ENCODE data around the gene IL19. TPM values are rescaled to one million over a fixed set of nuclear protein-coding genes. Genes with fewer than 3 reads are reported as not detected.

The IL19 gene
- total and polyA plus RNA-seq, 9 of the 15 experiments (the other 6 are each of a cell fraction or from before 2014, with no cell fraction given): not detected

GRCh38 chr1:206738370-206739366, 31.9 kb upstream of the IL19 start (continued):
- TF ChIP-seq, protein P1, sequence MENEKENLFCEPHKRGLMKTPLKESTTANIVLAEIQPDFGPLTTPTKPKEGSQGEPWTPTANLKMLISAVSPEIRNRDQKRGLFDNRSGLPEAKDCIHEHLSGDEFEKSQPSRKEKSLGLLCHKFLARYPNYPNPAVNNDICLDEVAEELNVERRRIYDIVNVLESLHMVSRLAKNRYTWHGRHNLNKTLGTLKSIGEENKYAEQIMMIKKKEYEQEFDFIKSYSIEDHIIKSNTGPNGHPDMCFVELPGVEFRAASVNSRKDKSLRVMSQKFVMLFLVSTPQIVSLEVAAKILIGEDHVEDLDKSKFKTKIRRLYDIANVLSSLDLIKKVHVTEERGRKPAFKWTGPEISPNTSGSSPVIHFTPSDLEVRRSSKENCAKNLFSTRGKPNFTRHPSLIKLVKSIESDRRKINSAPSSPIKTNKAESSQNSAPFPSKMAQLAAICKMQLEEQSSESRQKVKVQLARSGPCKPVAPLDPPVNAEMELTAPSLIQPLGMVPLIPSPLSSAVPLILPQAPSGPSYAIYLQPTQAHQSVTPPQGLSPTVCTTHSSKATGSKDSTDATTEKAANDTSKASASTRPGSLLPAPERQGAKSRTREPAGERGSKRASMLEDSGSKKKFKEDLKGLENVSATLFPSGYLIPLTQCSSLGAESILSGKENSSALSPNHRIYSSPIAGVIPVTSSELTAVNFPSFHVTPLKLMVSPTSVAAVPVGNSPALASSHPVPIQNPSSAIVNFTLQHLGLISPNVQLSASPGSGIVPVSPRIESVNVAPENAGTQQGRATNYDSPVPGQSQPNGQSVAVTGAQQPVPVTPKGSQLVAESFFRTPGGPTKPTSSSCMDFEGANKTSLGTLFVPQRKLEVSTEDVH (IDR thresholded peaks at IDR 0.05; ENCODE audit: low read depth, partially characterized antibody): no peak
- TF ChIP-seq NUFIP1 (IDR thresholded peaks at IDR 0.05; ENCODE audit: partially characterized antibody) (no peak), ERF (CRISPR knock-in tag; IDR thresholded peaks at IDR 0.05) (no peak), CBFA2T3 (IDR thresholded peaks at IDR 0.05) (peak; percentile 20), C11orf30 (IDR thresholded peaks at IDR 0.05; ENCODE audit: low read depth) (peak; percentile 14; the same call in 1 of the 2 replicates), ATF6 (CRISPR knock-in tag; IDR thresholded peaks at IDR 0.05) (no peak), LCOR (CRISPR knock-in tag; IDR thresholded peaks at IDR 0.05) (no peak), ZNF584 (CRISPR knock-in tag; IDR thresholded peaks at IDR 0.05; ENCODE audit: low read depth) (no peak), KLF6 (CRISPR knock-in tag; IDR thresholded peaks at IDR 0.05; ENCODE audit: borderline replicate concordance) (no peak), PURB (CRISPR knock-in tag; IDR thresholded peaks at IDR 0.05; ENCODE audit: low read depth) (no peak), CHCHD3 (CRISPR knock-in tag; IDR thresholded peaks at IDR 0.05) (no peak), RBM14 (IDR thresholded peaks at IDR 0.05; ENCODE audit: borderline replicate concordance, insufficient read depth, low read depth, low read length) (no peak), GTF2F1 (IDR thresholded peaks at IDR 0.05; ENCODE audit: low read depth, low read length) (no peak), SNAPC5 (CRISPR knock-in tag; IDR thresholded peaks at IDR 0.05) (no peak), HDAC1 (IDR thresholded peaks at IDR 0.05) (no peak), COPS2 (conservative IDR thresholded peaks at IDR 0.05) (no peak)
- TF ChIP-seq, protein P2, sequence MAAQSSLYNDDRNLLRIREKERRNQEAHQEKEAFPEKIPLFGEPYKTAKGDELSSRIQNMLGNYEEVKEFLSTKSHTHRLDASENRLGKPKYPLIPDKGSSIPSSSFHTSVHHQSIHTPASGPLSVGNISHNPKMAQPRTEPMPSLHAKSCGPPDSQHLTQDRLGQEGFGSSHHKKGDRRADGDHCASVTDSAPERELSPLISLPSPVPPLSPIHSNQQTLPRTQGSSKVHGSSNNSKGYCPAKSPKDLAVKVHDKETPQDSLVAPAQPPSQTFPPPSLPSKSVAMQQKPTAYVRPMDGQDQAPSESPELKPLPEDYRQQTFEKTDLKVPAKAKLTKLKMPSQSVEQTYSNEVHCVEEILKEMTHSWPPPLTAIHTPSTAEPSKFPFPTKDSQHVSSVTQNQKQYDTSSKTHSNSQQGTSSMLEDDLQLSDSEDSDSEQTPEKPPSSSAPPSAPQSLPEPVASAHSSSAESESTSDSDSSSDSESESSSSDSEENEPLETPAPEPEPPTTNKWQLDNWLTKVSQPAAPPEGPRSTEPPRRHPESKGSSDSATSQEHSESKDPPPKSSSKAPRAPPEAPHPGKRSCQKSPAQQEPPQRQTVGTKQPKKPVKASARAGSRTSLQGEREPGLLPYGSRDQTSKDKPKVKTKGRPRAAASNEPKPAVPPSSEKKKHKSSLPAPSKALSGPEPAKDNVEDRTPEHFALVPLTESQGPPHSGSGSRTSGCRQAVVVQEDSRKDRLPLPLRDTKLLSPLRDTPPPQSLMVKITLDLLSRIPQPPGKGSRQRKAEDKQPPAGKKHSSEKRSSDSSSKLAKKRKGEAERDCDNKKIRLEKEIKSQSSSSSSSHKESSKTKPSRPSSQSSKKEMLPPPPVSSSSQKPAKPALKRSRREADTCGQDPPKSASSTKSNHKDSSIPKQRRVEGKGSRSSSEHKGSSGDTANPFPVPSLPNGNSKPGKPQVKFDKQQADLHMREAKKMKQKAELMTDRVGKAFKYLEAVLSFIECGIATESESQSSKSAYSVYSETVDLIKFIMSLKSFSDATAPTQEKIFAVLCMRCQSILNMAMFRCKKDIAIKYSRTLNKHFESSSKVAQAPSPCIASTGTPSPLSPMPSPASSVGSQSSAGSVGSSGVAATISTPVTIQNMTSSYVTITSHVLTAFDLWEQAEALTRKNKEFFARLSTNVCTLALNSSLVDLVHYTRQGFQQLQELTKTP (IDR thresholded peaks at IDR 0.05; ENCODE audit: low read depth in 1 of 2, partially characterized antibody in 2 of 2): no peak

Data from K562 (cell line).